WTC11 (cell line): Measurements from ENCODE around the gene BACH2. TPM values are rescaled to one million over a fixed set of nuclear protein-coding genes. Genes with fewer than 3 reads are reported as not detected.

Experiments used
- ATAC-seq: fragments of 200-7000 bp; cut with Tn5 transposase; 2 replicates; pipeline ENCODE4 v1.10.0; 2021; ENCODE audit warnings: mild to moderate bottlenecking, moderate library complexity
- CTCF ChIA-PET: fragments of 300-600 bp; sonication (Branson Sonifier 250); formaldehyde crosslinking; loops from one replicate; lab custom pipeline; 2021; ENCODE audit warnings: antibody characterized with exemption; lab: Charles Lee
- POLR2A ChIA-PET: fragments of 350-600 bp; sonication (Branson Sonifier 250); formaldehyde crosslinking; loops from one replicate; lab custom pipeline; 2021; ENCODE audit warnings: antibody characterized with exemption; lab: Charles Lee
- DNase-seq: peaks from one replicate; pipeline ENCODE4 v3.0.0; 2021; ENCODE audit warnings: low spot score
- H3K27ac Mint-ChIP-seq: 2 replicates; pipeline ENCODE4 v1.8.0; 2021; ENCODE audit warnings: mixed read lengths
- H3K27me3 Mint-ChIP-seq: 2 replicates; pipeline ENCODE4 v1.8.0; 2021; ENCODE audit warnings: low read depth, mild to moderate bottlenecking, moderate library complexity, mixed read lengths
- H3K36me3 Mint-ChIP-seq: 2 replicates; pipeline ENCODE4 v1.8.0; 2021; ENCODE audit warnings: mixed read lengths
- H3K4me1 Mint-ChIP-seq: 2 replicates; pipeline ENCODE4 v1.8.0; 2022; ENCODE audit warnings: mixed read lengths
- H3K4me3 Mint-ChIP-seq: 2 replicates; pipeline ENCODE4 v1.8.0; 2021; ENCODE audit warnings: mild to moderate bottlenecking, moderate library complexity, mixed read lengths
- H3K9me3 Mint-ChIP-seq: 2 replicates; pipeline ENCODE4 v1.8.0; 2021; ENCODE audit warnings: mixed read lengths
- ATF3 ChIP-seq: sonication (generic); formaldehyde crosslinking; conservative IDR thresholded peaks from 2 replicates; pipeline ENCODE4 v1.8.1; 2022; ENCODE audit warnings: mild to moderate bottlenecking, missing genetic modification reagents
- CBFB ChIP-seq: sonication (generic); formaldehyde crosslinking; IDR thresholded peaks from 2 replicates; pipeline ENCODE4 v1.8.1; 2022; ENCODE audit warnings: mild to moderate bottlenecking, low read depth, missing genetic modification reagents
- EMX1 ChIP-seq: fragments of 250-450 bp; sonication (Bioruptor Pico); IDR thresholded peaks from 2 replicates; pipeline ENCODE4 v1.8.0; 2021; ENCODE audit warnings: mild to moderate bottlenecking
- ESRRA ChIP-seq: sonication (generic); formaldehyde crosslinking; IDR thresholded peaks from 2 replicates; pipeline ENCODE4 v1.8.1; 2022; ENCODE audit warnings: mild to moderate bottlenecking, missing genetic modification reagents, borderline replicate concordance
- FOXK1 ChIP-seq: sonication (generic); formaldehyde crosslinking; IDR thresholded peaks from 2 replicates; pipeline ENCODE4 v1.8.0; 2022; ENCODE audit warnings: mild to moderate bottlenecking, moderate library complexity, missing genetic modification reagents
- GABPB1 ChIP-seq: sonication (generic); formaldehyde crosslinking; IDR thresholded peaks from 2 replicates; pipeline ENCODE4 v1.8.1; 2023; ENCODE audit warnings: mild to moderate bottlenecking, missing genetic modification reagents
- HMGA2 ChIP-seq: fragments of 250-450 bp; sonication (Bioruptor Pico); IDR thresholded peaks from 2 replicates; pipeline ENCODE4 v1.4.0; 2021; ENCODE audit warnings: mild to moderate bottlenecking, moderate library complexity
- NFE2L1 ChIP-seq: sonication (generic); formaldehyde crosslinking; IDR thresholded peaks from 2 replicates; pipeline ENCODE4 v1.8.1; 2023; ENCODE audit warnings: missing genetic modification reagents
- NR2C2 ChIP-seq: sonication (generic); formaldehyde crosslinking; IDR thresholded peaks from 2 replicates; pipeline ENCODE4 v1.8.0; 2022; ENCODE audit warnings: mild to moderate bottlenecking, missing genetic modification reagents
- NR3C1 ChIP-seq: sonication (generic); formaldehyde crosslinking; conservative IDR thresholded peaks from 2 replicates; pipeline ENCODE4 v1.8.1; 2023; ENCODE audit warnings: low read depth, mild to moderate bottlenecking, missing genetic modification reagents
- OVOL2 ChIP-seq: fragments of 250-450 bp; sonication (Bioruptor Pico); IDR thresholded peaks from 2 replicates; pipeline ENCODE4 v1.9.0; 2021; ENCODE audit warnings: mild to moderate bottlenecking, borderline replicate concordance
- SMAD3 ChIP-seq: sonication (generic); formaldehyde crosslinking; IDR thresholded peaks from 2 replicates; pipeline ENCODE4 v1.8.0; 2022; ENCODE audit warnings: missing genetic modification reagents, mild to moderate bottlenecking, borderline replicate concordance
- SMAD4 ChIP-seq: sonication (generic); formaldehyde crosslinking; IDR thresholded peaks from 2 replicates; pipeline ENCODE4 v1.8.0; 2022; ENCODE audit warnings: mild to moderate bottlenecking, missing genetic modification reagents
- SP1 ChIP-seq: sonication (generic); formaldehyde crosslinking; conservative IDR thresholded peaks from 2 replicates; pipeline ENCODE4 v1.8.1; 2022; ENCODE audit warnings: missing genetic modification reagents
- USF2 ChIP-seq: sonication (generic); formaldehyde crosslinking; IDR thresholded peaks from 2 replicates; pipeline ENCODE4 v1.8.1; 2023; ENCODE audit warnings: mild to moderate bottlenecking, missing genetic modification reagents, moderate library complexity
- ZNF121 ChIP-seq: sonication (generic); formaldehyde crosslinking; IDR thresholded peaks from 2 replicates; pipeline ENCODE4 v1.8.0; 2023; ENCODE audit warnings: missing genetic modification reagents
- ZNF263 ChIP-seq: sonication (generic); formaldehyde crosslinking; IDR thresholded peaks from 2 replicates; pipeline ENCODE4 v1.8.1; 2022; ENCODE audit warnings: low read depth, mild to moderate bottlenecking, moderate library complexity, missing genetic modification reagents
- ZNF416 ChIP-seq: fragments of 250-450 bp; sonication (Bioruptor Pico); IDR thresholded peaks from 2 replicates; pipeline ENCODE4 v1.9.0; 2021; ENCODE audit warnings: mild to moderate bottlenecking, inconsistent platforms
- total RNA-seq: library from RNA; stranded (reverse); gene quantifications from 3 replicates; pipeline ENCODE4 v1.2.3, GENCODE V29; 2021
- TF ChIP-seq, protein P1 (sequence below): fragments of 250-450 bp; sonication (Bioruptor Pico); IDR thresholded peaks from 2 replicates; pipeline ENCODE4 v1.8.0; 2021; ENCODE audit warnings: mild to moderate bottlenecking
- TF ChIP-seq, protein P2 (sequence below): fragments of 200-600 bp; IDR thresholded peaks from 2 replicates; pipeline ENCODE4 v1.8.0; 2022; ENCODE audit warnings: antibody characterized with exemption

Gene BACH2
- total RNA-seq, 1 experiment from 2014 or later, result 5.9 TPM

DNA sequence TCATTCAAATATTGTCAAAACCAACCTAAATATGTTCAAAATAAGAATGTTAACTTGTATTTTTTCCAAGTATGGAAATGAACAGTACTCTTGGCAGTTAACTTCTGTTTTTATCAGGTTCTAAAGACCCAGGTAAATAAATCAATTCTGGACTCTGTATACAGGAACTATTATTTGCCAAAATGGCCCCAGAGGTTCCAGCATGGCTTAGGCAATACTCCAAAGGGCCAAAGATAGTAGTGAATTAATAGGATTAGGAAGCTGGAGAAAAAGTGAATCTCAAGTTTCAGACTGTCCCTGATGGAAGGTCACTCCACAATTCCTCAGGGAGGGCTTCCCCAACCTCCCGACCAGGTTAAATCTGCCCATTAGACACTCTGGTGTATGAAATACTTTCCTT lies 6.7 kb downstream of the BACH2 start (continued):
- TF ChIP-seq HMGA2 (CRISPR knock-in tag) (no peak), CBFB (no peak), OVOL2 (CRISPR knock-in tag) (no peak), NR3C1 (CRISPR knock-in tag) (no peak)

- H3K4me1 Mint-ChIP-seq, result peaks cover 46% of the 10 kb centered on the region
- H3K27ac Mint-ChIP-seq, result no peak overlapping the region
- peaks cover 3% of the 10 kb centered on the region; the same call in 1 of the 2 replicates for H3K9me3 Mint-ChIP-seq
- ChIA-PET CTCF (interaction anchor here (1.3 to 7.4 kb wide), 8 partner anchors 10 to 348 kb away, joined by 3 to 125 read pairs (median 10); no protein-coding TSS in a partner anchor), POLR2A (no interaction called here)
- no peaks in the 10 kb centered on the region for H3K36me3 Mint-ChIP-seq
- TF ChIP-seq EMX1 (CRISPR knock-in tag), result no peak
- TF ChIP-seq ZNF416 (CRISPR knock-in tag), result no peak
- peaks cover 13% of the 10 kb centered on the region for H3K27me3 Mint-ChIP-seq
- DNase-seq (no peak), ATAC-seq (no peak)
- no peak overlapping the region for H3K4me3 Mint-ChIP-seq
Observed at GRCh38 chr6:90288404-90288803, 8.2 kb downstream of the BACH2 start.

DNA sequence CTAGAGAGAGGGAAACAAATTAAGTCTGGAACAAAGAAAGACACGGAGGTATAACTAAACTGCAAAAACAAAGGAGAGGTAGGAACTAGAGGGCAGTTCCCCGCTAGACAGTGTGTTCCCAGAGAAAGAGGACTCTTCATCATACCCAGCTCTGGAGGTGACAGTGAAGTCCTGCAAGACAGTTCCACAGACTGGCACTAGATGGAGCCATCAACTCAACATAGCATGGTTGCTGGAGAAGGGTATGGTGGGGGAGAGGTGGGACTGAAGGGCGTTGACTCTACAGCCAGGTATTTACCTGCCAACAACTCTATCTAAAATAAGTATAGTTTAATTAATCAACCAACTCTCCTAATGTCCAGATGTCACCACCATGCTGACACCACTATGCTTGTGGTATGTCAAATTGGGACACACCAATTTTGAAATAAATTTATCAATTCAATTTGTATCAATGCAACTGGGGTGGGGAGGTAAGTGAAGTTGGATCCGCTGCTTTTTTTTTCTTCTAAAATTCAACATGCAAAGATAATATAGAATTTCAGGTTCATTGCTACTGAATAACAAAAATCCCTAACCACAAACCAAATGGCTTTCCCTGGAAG lies 9.7 kb downstream of the BACH2 start:
- Mint-ChIP-seq H3K4me1 (peaks cover 45% of the 10 kb centered on the region), H3K36me3 (no peaks in the 10 kb centered on the region), H3K27ac (no peak overlapping the region)
- ATAC-seq (peak; percentile 90), DNase-seq (peak; percentile 91)
- POLR2A ChIA-PET, result no interaction called here
- TF ChIP-seq NFE2L1 (CRISPR knock-in tag), result 0 out of 2 replicates have a peak, but pooled peaks have one; percentile 34
- TF ChIP-seq SMAD3 (CRISPR knock-in tag), result no peak
- TF ChIP-seq, protein P1, sequence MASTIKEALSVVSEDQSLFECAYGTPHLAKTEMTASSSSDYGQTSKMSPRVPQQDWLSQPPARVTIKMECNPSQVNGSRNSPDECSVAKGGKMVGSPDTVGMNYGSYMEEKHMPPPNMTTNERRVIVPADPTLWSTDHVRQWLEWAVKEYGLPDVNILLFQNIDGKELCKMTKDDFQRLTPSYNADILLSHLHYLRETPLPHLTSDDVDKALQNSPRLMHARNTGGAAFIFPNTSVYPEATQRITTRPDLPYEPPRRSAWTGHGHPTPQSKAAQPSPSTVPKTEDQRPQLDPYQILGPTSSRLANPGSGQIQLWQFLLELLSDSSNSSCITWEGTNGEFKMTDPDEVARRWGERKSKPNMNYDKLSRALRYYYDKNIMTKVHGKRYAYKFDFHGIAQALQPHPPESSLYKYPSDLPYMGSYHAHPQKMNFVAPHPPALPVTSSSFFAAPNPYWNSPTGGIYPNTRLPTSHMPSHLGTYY, result no peak
- TF ChIP-seq, protein P2, sequence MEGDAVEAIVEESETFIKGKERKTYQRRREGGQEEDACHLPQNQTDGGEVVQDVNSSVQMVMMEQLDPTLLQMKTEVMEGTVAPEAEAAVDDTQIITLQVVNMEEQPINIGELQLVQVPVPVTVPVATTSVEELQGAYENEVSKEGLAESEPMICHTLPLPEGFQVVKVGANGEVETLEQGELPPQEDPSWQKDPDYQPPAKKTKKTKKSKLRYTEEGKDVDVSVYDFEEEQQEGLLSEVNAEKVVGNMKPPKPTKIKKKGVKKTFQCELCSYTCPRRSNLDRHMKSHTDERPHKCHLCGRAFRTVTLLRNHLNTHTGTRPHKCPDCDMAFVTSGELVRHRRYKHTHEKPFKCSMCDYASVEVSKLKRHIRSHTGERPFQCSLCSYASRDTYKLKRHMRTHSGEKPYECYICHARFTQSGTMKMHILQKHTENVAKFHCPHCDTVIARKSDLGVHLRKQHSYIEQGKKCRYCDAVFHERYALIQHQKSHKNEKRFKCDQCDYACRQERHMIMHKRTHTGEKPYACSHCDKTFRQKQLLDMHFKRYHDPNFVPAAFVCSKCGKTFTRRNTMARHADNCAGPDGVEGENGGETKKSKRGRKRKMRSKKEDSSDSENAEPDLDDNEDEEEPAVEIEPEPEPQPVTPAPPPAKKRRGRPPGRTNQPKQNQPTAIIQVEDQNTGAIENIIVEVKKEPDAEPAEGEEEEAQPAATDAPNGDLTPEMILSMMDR, result peak; percentile 80
- TF ChIP-seq, all 79 proteins: peak for 2
- Mint-ChIP-seq H3K9me3 (peaks cover 9% of the 10 kb centered on the region; the same call in 1 of the 2 replicates), H3K27me3 (no peaks in the 10 kb centered on the region), H3K4me3 (no peak overlapping the region)
- CTCF ChIA-PET, result interaction anchor here (0.5 to 7.4 kb wide), 28 partner anchors 9 to 986 kb away, joined by 3 to 125 read pairs (median 4); no protein-coding TSS in a partner anchor

DNA sequence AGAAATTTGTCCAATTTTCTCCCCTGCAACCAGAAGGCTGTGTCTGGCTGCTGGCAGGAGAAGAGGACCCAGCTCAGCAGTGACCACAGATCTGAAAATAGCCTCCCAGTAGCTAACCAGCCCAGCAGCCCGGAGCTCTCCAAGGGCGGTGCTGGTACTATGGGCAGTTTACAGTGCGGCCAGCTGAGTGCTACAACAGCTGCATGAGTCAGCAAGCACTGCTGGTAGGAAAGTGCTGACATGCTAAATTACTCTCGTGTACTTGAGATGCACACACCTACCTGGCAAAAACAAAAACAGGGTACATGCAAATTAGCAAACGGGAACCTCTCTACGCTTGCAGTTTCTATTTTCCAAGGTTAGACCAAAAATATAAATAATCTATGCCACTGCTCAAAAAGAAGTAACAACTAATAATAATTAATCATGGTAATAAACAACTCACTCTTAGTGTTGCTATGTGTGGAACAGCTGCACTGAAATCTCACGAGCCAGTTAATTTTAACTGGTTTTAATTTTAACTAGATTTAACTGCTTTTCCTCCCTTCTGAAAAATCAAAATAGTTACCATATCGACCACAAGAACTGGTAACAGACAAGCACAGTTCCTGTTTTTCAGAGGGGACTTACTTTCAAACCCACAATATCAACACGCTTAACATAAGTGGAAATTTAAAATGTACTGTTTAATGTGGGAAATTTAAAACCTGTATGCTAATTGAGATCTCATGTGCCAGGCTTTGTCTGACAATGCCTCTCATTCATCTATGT lies 10.8 kb downstream of the BACH2 start:
- TF ChIP-seq NFE2L1 (CRISPR knock-in tag) (peak; percentile 89), CBFB (no peak), FOXK1 (CRISPR knock-in tag) (peak; percentile 67)
- Mint-ChIP-seq H3K4me3 (peak overlapping the region; percentile 24; the same call in 1 of the 2 replicates), H3K9me3 (peaks cover 9% of the 10 kb centered on the region; the same call in 1 of the 2 replicates), H3K4me1 (peaks cover 45% of the 10 kb centered on the region), H3K36me3 (no peaks in the 10 kb centered on the region), H3K27me3 (no peaks in the 10 kb centered on the region), H3K27ac (peak overlapping the region; percentile 3; the same call in 1 of the 2 replicates)
- DNase-seq (peak; percentile 62), ATAC-seq (peak; percentile 75)
- CTCF ChIA-PET, result interaction anchor here (0.7 to 7.4 kb wide), 13 partner anchors 13 to 345 kb away, joined by 3 to 125 read pairs (median 3); no protein-coding TSS in a partner anchor
- POLR2A ChIA-PET, result no interaction called here

DNA sequence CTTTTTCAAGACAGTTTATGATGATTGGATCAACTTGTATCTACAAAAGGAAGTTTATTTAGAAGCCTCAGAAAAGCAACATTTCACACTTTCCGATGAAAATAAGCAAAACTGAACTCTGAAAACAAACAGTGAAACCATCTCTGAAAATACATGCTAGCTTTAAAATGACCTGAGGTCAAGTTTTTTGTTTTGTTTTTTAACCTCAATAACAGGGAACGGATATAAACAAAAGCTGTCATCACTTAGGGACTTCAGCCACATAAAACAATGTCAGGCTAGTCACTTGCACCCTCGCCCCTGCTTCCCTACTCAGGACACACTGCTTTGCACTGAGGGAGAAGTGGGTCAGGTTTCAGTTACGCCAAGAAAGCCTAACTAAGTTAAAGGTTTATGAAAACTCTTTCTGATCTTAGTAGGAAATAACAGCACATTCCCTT lies 11.6 kb downstream of the BACH2 start:
- no peak for ATAC-seq
- no peak for TF ChIP-seq HMGA2 (CRISPR knock-in tag)
- TF ChIP-seq OVOL2 (CRISPR knock-in tag), result no peak
- no peak for TF ChIP-seq USF2
- TF ChIP-seq ZNF121 (CRISPR knock-in tag), result no peak
- TF ChIP-seq ESRRA (CRISPR knock-in tag), result no peak
- no peak for TF ChIP-seq SMAD4 (CRISPR knock-in tag)
- TF ChIP-seq SP1 (CRISPR knock-in tag), result no peak
- TF ChIP-seq ATF3, result no peak
- TF ChIP-seq GABPB1 (CRISPR knock-in tag), result no peak
- TF ChIP-seq ZNF263 (CRISPR knock-in tag), result no peak
- TF ChIP-seq, protein P1, result no peak
- TF ChIP-seq NR3C1 (CRISPR knock-in tag), result no peak
- no peak for TF ChIP-seq NR2C2 (CRISPR knock-in tag)

More for the DNA sequence above, 11.6 kb downstream of the BACH2 start:
- Mint-ChIP-seq H3K27ac (peak overlapping the region; percentile 58; the same call in 1 of the 2 replicates), H3K36me3 (no peaks in the 10 kb centered on the region), H3K4me1 (peaks cover 45% of the 10 kb centered on the region), H3K9me3 (peaks cover 9% of the 10 kb centered on the region; the same call in 1 of the 2 replicates), H3K27me3 (no peaks in the 10 kb centered on the region), H3K4me3 (no peak overlapping the region)
- POLR2A ChIA-PET, result no interaction called here
- CTCF ChIA-PET, result interaction anchor here (0.7 to 7.4 kb wide), 12 partner anchors 13 to 345 kb away, joined by 3 to 125 read pairs (median 3); no protein-coding TSS in a partner anchor
- no peak for DNase-seq
